Lung (tissue), 12 donors: ENCODE data around the gene FAT2. TPM values are rescaled to one million over a fixed set of nuclear protein-coding genes. Genes with fewer than 3 reads are reported as not detected.
A peak's percentile ranks its signal among the peaks of the same experiment; 100 is the strongest.

Source experiments
- ATAC-seq: fragments of 200-7000 bp; cut with Tn5 transposase; one replicate; pipeline ENCODE4 v1.9.1; 2020; ENCODE audit warnings: moderate number of reproducible peaks; ENCODE audit not compliant: insufficient read depth, low FRiP score
- DNase-seq, 3 donors: peaks; one replicate each; pipeline ENCODE4 v3.0.0-alpha.2; 2013 to 2017
- H3K27ac ChIP-seq, 2 donors: one replicate each; pipeline ENCODE4 v1.5.1; 2013; ENCODE audit warnings: mild to moderate bottlenecking in 2 of 2, moderate library complexity in 2 of 2, control low read depth in 1 of 2, inconsistent platforms in 1 of 2, low read depth in 1 of 2, low read length in 1 of 2
- H3K27me3 ChIP-seq, 3 donors: one replicate each; pipeline ENCODE4 v1.5.1; 2013; ENCODE audit warnings: low read length in 2 of 3; ENCODE audit not compliant: control insufficient read depth in 3 of 3, insufficient read depth in 3 of 3
- H3K36me3 ChIP-seq, 4 donors: one replicate each; pipeline ENCODE4 v1.5.1; 2013; ENCODE audit warnings: low read length in 4 of 4, mild to moderate bottlenecking in 1 of 4, moderate library complexity in 1 of 4; ENCODE audit not compliant: control insufficient read depth in 4 of 4, insufficient read depth in 4 of 4
- H3K4me1 ChIP-seq, 5 donors: one replicate each; pipeline ENCODE4 v1.5.1; 2013; ENCODE audit warnings: low read length in 5 of 5, mild to moderate bottlenecking in 2 of 5, moderate library complexity in 1 of 5; ENCODE audit not compliant: control insufficient read depth in 5 of 5, insufficient read depth in 5 of 5
- H3K4me3 ChIP-seq: one replicate; pipeline ENCODE4 v1.5.1; 2013; ENCODE audit warnings: mild to moderate bottlenecking, control low read depth, moderate library complexity
- H3K9ac ChIP-seq, 2 donors: one replicate each; pipeline ENCODE4 v1.5.1; 2013; ENCODE audit warnings: low read length in 2 of 2, control low read depth in 1 of 2; ENCODE audit not compliant: insufficient read depth in 1 of 2
- H3K9me3 ChIP-seq, 4 donors: one replicate each; pipeline ENCODE4 v1.5.1; 2013; ENCODE audit warnings: low read length in 3 of 4, mild to moderate bottlenecking in 1 of 4, moderate library complexity in 1 of 4; ENCODE audit not compliant: control insufficient read depth in 4 of 4, insufficient read depth in 3 of 4
- WGBS, 2 donors: extraction: QIAGEN DNeasy Blood & Tissue Kit; methylation state at CpG; one replicate each; pipeline ENCODE4 v1.1.7; 2013; 5-methylcytosine and 5-hydroxymethylcytosine counted together
- polyA plus RNA-seq, 2 donors: library from polyadenylated mRNA; stranded (reverse); fragments of 200-250 nt; gene quantifications; one replicate each; pipeline ENCODE4 v1.2.1, GENCODE V29; 2013
- total RNA-seq, 2 donors: library from RNA; depleted of rRNA in 1 of 2; stranded (reverse); fragments of >200 nt in 1 of 2; gene quantifications; one replicate each; pipeline ENCODE4 v1.2.1, GENCODE V29; 2014 to 2021
- TF ChIP-seq, protein P1 (sequence below): IDR thresholded peaks from 2 replicates; pipeline ENCODE4 v1.5.1; 2012; ENCODE audit warnings: mild to moderate bottlenecking; ENCODE audit errors: control extremely low read depth, extremely low read depth
- donor health status: control.
- donor health status: control.
- donor health status: Bipolar disorder and iron deficiency.
- donor health status: healthy.
- donor health status: DM: yes; HTN: yes; CAD: no.

FAT2 gene
- total and polyA plus RNA-seq, 4 donors: 0.24 to 3.1 (median 0.67) TPM

DNA sequence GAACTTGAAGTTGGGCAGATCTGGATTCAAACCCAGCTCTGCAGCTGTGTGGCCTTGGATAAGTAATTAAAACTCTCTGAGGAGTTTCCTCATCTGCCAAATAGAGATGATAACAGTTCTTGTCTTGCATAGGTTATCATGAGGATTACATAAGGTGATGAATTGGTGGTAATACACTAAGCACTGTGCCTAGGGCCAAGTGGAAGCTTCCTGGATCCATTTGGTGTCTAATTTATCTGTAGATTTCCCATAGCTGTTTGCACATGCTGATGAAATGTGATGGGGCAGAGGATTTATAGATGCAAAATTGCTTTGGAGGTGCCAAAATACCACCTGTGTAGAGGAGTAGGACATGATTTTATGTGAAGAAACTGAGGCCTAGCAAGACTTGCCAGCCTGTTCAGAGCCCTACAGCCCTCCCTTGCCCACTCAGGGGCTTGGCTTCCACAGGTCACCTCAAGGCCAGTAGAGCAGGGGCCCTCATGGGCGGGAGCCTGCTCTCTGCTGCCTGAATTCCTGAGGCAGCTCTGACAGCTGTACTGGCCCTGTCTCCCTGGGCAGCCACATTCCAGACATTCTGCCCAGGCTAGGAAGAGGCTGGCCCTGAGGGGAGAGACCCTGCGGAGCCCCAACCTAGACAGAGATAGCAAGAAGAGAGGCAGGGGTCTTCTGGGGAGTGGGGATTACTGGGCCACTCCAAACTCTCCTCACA lies 5.9 kb upstream of the FAT2 start:
- no peak for ATAC-seq
- no peaks in the 10 kb centered on the region for H3K9me3 ChIP-seq
- 66 to 79% methylated on average over 2 of the region's 2 CpGs for WGBS, 2 donors

DNA sequence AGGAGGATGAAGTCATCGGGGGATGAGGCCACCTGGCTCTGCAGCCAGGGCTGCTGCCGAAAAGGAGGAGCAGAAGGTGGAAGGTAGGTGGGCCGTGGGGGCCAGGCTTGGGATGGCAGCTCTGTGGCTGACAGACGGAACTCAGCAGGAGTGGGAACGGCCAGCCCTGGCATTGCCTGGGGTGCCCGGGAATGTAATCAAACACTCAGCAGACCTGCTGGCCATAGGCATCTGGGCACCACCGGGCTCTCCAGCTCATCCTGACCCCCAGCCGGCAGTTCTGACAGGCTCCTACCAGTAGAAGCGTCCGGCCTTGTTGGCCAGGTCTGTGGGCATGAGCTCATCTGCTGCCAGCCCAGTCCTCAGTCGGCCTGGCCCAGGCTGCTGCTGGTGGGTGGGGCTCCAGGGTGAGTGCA lies 4.3 kb upstream of the FAT2 start:
- Histone ChIP-seq H3K4me3 (no peak overlapping the region), H3K9ac (no peak overlapping the region), H3K27ac (no peak overlapping the region), H3K4me1 (no peaks in the 10 kb centered on the region), H3K27me3 (no peaks in the 10 kb centered on the region), H3K9me3 (no peaks in the 10 kb centered on the region), H3K36me3 (no peaks in the 10 kb centered on the region)
- ATAC-seq (no peak), DNase-seq (no peak)
- TF ChIP-seq, protein P1, sequence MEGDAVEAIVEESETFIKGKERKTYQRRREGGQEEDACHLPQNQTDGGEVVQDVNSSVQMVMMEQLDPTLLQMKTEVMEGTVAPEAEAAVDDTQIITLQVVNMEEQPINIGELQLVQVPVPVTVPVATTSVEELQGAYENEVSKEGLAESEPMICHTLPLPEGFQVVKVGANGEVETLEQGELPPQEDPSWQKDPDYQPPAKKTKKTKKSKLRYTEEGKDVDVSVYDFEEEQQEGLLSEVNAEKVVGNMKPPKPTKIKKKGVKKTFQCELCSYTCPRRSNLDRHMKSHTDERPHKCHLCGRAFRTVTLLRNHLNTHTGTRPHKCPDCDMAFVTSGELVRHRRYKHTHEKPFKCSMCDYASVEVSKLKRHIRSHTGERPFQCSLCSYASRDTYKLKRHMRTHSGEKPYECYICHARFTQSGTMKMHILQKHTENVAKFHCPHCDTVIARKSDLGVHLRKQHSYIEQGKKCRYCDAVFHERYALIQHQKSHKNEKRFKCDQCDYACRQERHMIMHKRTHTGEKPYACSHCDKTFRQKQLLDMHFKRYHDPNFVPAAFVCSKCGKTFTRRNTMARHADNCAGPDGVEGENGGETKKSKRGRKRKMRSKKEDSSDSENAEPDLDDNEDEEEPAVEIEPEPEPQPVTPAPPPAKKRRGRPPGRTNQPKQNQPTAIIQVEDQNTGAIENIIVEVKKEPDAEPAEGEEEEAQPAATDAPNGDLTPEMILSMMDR: no peak
- 88 to 93% methylated on average over 8 to 11 of the region's 11 CpGs for WGBS, 2 donors

More for the DNA sequence above, 5.9 kb upstream of the FAT2 start:
- Histone ChIP-seq H3K9ac (no peak overlapping the region), H3K4me3 (no peak overlapping the region), H3K36me3 (no peaks in the 10 kb centered on the region), H3K27me3 (no peaks in the 10 kb centered on the region), H3K4me1 (no peaks in the 10 kb centered on the region), H3K27ac (no peak overlapping the region)
- DNase-seq: peak; percentile 10 to 36 (median 21)
- TF ChIP-seq, protein P1: no peak

DNA sequence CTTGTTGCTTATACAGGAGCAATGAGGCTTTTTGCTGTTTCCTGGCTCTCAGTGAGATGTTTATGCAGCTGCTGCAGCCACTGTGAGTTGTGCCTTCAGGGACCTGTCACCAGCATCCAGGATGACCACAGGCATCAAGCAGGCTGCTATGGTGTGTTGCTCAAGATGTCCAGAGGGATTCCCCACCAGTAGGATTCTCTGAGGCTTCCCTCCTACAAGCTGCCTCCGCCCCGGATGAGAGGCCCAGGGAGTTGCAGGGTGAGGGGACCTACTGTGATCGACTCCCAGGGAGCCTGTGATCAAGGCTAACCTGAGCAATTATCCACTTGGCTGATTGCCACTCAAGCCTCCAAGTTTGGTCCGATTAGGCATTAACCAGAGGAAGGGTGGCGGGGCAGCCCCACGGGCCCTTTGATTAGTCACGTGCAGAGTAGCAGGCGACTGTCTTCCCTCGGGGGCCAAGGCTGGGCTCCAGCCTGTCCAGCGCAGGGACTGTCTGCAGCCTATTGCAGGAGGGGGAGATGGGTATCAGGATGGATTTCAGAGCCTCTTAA lies 1.8 kb upstream of the FAT2 start:
- Histone ChIP-seq H3K36me3 (no peaks in the 10 kb centered on the region), H3K27ac (no peak overlapping the region), H3K27me3 (no peaks in the 10 kb centered on the region), H3K4me1 (no peaks in the 10 kb centered on the region), H3K9ac (no peak overlapping the region), H3K9me3 (no peaks in the 10 kb centered on the region), H3K4me3 (no peak overlapping the region)
- WGBS, 2 donors: 65 to 77% methylated on average over 10 of the region's 10 CpGs
- no peak for ATAC-seq
- TF ChIP-seq, protein P1: no peak
- DNase-seq: peak in 2 of 3 donors; percentile 23 to 26
